Activated naive CD4-positive, alpha-beta T cell treated with anti-CD3 and anti-CD28 coated beads, Interleukin-2, amount 10 ng/mL, durations not matched to agents 7 days and 5 days (primary cell): ENCODE measurements around the gene SFRP2.

Experiments used
- CTCF ChIA-PET: fragments of 350-600 bp; sonication (Branson Sonifier 250); formaldehyde crosslinking; loops from one replicate; lab custom pipeline; 2021; ENCODE audit warnings: antibody characterized with exemption; lab: Charles Lee
- DNase-seq: peaks from one replicate; pipeline ENCODE4 v3.0.0-alpha.2; 2020
- H3K27ac Mint-ChIP-seq: one replicate; pipeline ENCODE4 v1.8.0; 2021; ENCODE audit warnings: mild to moderate bottlenecking, moderate library complexity, mixed read lengths
- H3K27me3 Mint-ChIP-seq: one replicate; pipeline ENCODE4 v1.8.0; 2021; ENCODE audit warnings: mild to moderate bottlenecking, mixed read lengths
- H3K36me3 Mint-ChIP-seq: one replicate; pipeline ENCODE4 v1.8.0; 2021; ENCODE audit warnings: mixed read lengths
- H3K4me1 Mint-ChIP-seq: one replicate; pipeline ENCODE4 v1.8.0; 2021; ENCODE audit warnings: mixed read lengths
- H3K4me3 Mint-ChIP-seq: one replicate; pipeline ENCODE4 v1.8.0; 2021; ENCODE audit warnings: mild to moderate bottlenecking, moderate library complexity, mixed read lengths
- H3K9me3 Mint-ChIP-seq: one replicate; pipeline ENCODE4 v1.8.0; 2021; ENCODE audit warnings: mixed read lengths

SFRP2 gene

DNA sequence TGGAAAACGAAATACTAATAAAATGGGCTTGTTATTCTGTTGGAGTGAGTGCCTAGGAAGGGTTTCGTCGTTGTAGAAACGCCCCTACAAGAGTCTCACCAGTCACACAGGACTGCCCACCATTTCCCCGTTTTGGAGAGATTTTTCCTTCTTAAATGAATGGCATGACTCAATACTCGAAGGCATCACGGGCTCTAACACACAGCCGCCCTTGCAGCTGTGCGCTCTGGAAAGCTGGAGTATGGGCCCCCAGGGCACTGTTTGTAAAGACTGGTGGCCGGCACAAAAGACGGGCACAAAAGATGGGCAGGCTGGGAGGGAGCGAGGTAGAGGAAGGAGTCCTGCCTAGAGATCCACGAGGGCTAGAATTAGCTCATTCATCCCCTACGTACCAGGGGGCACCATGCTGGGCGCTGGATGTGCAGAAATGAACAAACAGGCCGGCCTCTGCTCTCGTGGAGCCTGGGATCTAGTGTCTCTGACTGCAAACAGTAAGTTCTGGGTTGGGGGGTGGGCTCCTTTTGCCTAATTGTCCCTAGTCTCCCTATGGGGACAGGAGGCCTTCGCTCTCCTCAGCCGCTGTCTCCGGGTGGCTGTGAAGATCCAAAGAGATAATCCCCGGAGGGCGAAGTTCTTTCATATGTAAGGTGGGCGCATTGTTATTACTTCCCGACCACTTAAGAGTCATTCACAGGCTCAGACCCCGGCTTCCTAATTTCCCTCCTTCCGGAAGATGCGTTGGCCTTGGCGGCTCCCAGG lies 1.0 kb upstream of the SFRP2 start:
- H3K27me3 Mint-ChIP-seq, result peaks cover 94% of the 10 kb centered on the region
- no peaks in the 10 kb centered on the region for H3K36me3 Mint-ChIP-seq
- DNase-seq, result no peak
- peaks cover 35% of the 10 kb centered on the region for H3K4me1 Mint-ChIP-seq
- no peak overlapping the region for H3K27ac Mint-ChIP-seq
- no peak overlapping the region for H3K4me3 Mint-ChIP-seq
- CTCF ChIA-PET, result no interaction called here
- H3K9me3 Mint-ChIP-seq, result no peaks in the 10 kb centered on the region

GRCh38 chr4:153788051-153788412 lies 851 bp downstream of the SFRP2 start:
- CTCF ChIA-PET, result interaction anchor here (3.0 kb wide), 1 partner anchor 8 kb away, joined by 24 read pairs; no protein-coding TSS in a partner anchor
- Mint-ChIP-seq H3K9me3 (no peaks in the 10 kb centered on the region), H3K27me3 (peaks cover 86% of the 10 kb centered on the region), H3K4me1 (peaks cover 35% of the 10 kb centered on the region), H3K27ac (peak overlapping the region; percentile 56), H3K36me3 (no peaks in the 10 kb centered on the region), H3K4me3 (no peak overlapping the region)
- no peak for DNase-seq

- no peaks in the 10 kb centered on the region for H3K36me3 Mint-ChIP-seq
- no peak overlapping the region for H3K4me3 Mint-ChIP-seq
- no peaks in the 10 kb centered on the region for H3K9me3 Mint-ChIP-seq
- CTCF ChIA-PET, result interaction anchor here (0.6 to 3.0 kb wide), 4 partner anchors 9 to 850 kb away, joined by 3 to 24 read pairs (median 4); no protein-coding TSS in a partner anchor
- no peak for DNase-seq
- peaks cover 84% of the 10 kb centered on the region for H3K27me3 Mint-ChIP-seq
- H3K27ac Mint-ChIP-seq, result no peak overlapping the region
- peaks cover 34% of the 10 kb centered on the region for H3K4me1 Mint-ChIP-seq
Observed at GRCh38 chr4:153787575-153787974, 1.3 kb downstream of the SFRP2 start.

GRCh38 chr4:153787061-153787560 lies 1.8 kb downstream of the SFRP2 start:
- Mint-ChIP-seq H3K27ac (no peak overlapping the region), H3K4me3 (no peak overlapping the region), H3K27me3 (peaks cover 80% of the 10 kb centered on the region), H3K9me3 (no peaks in the 10 kb centered on the region), H3K4me1 (peaks cover 29% of the 10 kb centered on the region), H3K36me3 (no peaks in the 10 kb centered on the region)
- CTCF ChIA-PET, result interaction anchor here (0.6 to 3.2 kb wide), 8 partner anchors 9 to 851 kb away, joined by 3 to 24 read pairs (median 4); no protein-coding TSS in a partner anchor
- DNase-seq, result no peak

- CTCF ChIA-PET, result interaction anchor here (0.7 to 3.2 kb wide), 16 partner anchors 9 to 832 kb away, joined by 3 to 24 read pairs (median 4); no protein-coding TSS in a partner anchor
- Mint-ChIP-seq H3K27ac (no peak overlapping the region), H3K27me3 (peaks cover 78% of the 10 kb centered on the region), H3K36me3 (no peaks in the 10 kb centered on the region), H3K4me3 (no peak overlapping the region), H3K4me1 (peaks cover 19% of the 10 kb centered on the region), H3K9me3 (no peaks in the 10 kb centered on the region)
- DNase-seq, result no peak
Observed at GRCh38 chr4:153785910-153786721, 2.8 kb downstream of the SFRP2 start.

DNA sequence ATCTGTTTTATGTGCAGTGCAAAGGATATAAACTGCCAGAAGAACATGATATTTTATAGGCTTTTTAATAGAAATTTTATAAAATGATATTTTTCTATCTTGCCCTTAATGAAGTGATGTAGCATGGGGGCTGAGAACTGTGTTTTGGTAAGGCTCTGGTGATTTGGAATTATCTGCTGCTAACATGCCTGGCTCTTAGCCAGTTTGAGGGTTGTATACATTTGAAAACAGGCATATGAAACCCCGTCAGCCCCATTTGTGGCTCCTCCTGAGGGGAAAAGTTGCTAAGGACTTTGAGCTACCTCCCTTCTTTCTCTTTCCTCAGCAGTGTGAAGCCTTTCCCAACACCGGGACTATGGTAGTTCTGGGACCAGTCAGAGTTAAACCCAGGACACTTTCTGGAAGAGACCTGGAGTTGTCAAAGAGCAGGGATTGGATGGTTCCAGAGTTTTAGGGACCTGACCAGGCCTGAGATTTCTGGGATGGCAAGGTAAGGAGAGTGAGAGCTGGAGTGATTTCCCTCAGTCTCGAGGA lies 4.7 kb downstream of the SFRP2 start:
- no peak for DNase-seq
- Mint-ChIP-seq H3K4me3 (no peak overlapping the region), H3K27me3 (peaks cover 69% of the 10 kb centered on the region), H3K9me3 (no peaks in the 10 kb centered on the region), H3K36me3 (no peaks in the 10 kb centered on the region), H3K27ac (no peak overlapping the region), H3K4me1 (peaks cover 8% of the 10 kb centered on the region)
- CTCF ChIA-PET, result interaction anchor here (0.6 to 3.2 kb wide), 4 partner anchors 9 to 566 kb away, joined by 3 to 12 read pairs (median 4); no protein-coding TSS in a partner anchor

DNA sequence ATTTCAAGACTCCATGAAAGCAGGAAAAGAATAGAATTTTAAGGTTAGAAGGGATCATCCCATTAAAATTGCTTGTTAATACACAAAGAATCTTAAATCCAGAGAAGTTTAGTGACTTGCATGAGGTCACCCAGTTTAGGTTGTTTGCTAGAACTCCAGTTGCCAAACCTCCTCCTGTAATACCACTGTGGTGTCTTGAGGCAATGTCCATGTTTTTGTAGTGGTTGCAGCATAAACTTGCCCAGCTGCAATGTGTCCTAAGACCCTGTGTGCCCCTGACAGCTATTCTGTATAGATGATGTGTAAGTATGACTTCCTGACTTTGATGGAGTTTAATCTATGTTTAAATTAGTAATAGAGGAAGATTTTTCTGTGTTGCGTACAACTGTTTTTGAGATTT lies 6.3 kb downstream of the SFRP2 start:
- no peaks in the 10 kb centered on the region for H3K9me3 Mint-ChIP-seq
- H3K36me3 Mint-ChIP-seq, result no peaks in the 10 kb centered on the region
- no peak overlapping the region for H3K27ac Mint-ChIP-seq
- CTCF ChIA-PET, result no interaction called here
- H3K27me3 Mint-ChIP-seq, result peaks cover 53% of the 10 kb centered on the region
- DNase-seq, result no peak
- H3K4me1 Mint-ChIP-seq, result no peaks in the 10 kb centered on the region
- no peak overlapping the region for H3K4me3 Mint-ChIP-seq

- H3K4me3 Mint-ChIP-seq, result no peak overlapping the region
- H3K27ac Mint-ChIP-seq, result no peak overlapping the region
- no peaks in the 10 kb centered on the region for H3K36me3 Mint-ChIP-seq
- H3K27me3 Mint-ChIP-seq, result peaks cover 46% of the 10 kb centered on the region
- no peaks in the 10 kb centered on the region for H3K9me3 Mint-ChIP-seq
- no peaks in the 10 kb centered on the region for H3K4me1 Mint-ChIP-seq
- CTCF ChIA-PET, result interaction anchor here (0.6 to 0.9 kb wide), 2 partner anchors 620 to 698 kb away, joined by 3 read pairs; no protein-coding TSS in a partner anchor
- DNase-seq, result no peak
Observed at GRCh38 chr4:153781717-153782416, 7.0 kb downstream of the SFRP2 start.

GRCh38 chr4:153781280-153781679 lies 7.6 kb downstream of the SFRP2 start:
- CTCF ChIA-PET, result interaction anchor here (0.6 to 0.9 kb wide), 2 partner anchors 621 to 698 kb away, joined by 3 read pairs; no protein-coding TSS in a partner anchor
- DNase-seq, result no peak
- Mint-ChIP-seq H3K36me3 (no peaks in the 10 kb centered on the region), H3K4me3 (no peak overlapping the region), H3K9me3 (no peaks in the 10 kb centered on the region), H3K27ac (no peak overlapping the region), H3K27me3 (peaks cover 47% of the 10 kb centered on the region), H3K4me1 (no peaks in the 10 kb centered on the region)

GRCh38 chr4:153780876-153781275 lies 8.0 kb downstream of the SFRP2 start:
- H3K9me3 Mint-ChIP-seq, result no peaks in the 10 kb centered on the region
- no peaks in the 10 kb centered on the region for H3K36me3 Mint-ChIP-seq
- H3K4me1 Mint-ChIP-seq, result no peaks in the 10 kb centered on the region
- no peak for DNase-seq
- H3K27me3 Mint-ChIP-seq, result peaks cover 47% of the 10 kb centered on the region
- no peak overlapping the region for H3K27ac Mint-ChIP-seq
- CTCF ChIA-PET, result interaction anchor here (0.9 kb wide), 1 partner anchor 697 kb away, joined by 3 read pairs; no protein-coding TSS in a partner anchor
- H3K4me3 Mint-ChIP-seq, result no peak overlapping the region

DNA sequence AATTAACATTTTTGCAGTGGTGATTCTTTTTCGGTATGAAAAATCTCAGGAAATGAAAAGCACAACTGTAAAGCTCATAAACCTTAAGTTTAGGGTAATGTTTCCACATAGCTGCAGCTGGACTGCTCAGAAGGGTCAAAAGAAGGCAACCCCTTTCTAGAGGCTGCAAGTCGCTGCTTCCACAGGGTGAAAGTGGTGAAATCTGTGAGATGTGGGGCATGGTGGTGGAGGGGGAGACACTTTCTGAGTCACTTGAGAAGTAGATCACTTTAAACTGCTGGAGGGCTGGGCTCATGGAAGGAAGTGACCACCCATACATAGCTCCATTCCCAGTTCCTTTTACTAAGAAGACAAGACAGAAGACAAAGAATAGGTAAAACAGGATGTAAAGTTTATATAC lies 8.7 kb downstream of the SFRP2 start:
- no peaks in the 10 kb centered on the region for H3K36me3 Mint-ChIP-seq
- no peaks in the 10 kb centered on the region for H3K9me3 Mint-ChIP-seq
- H3K4me1 Mint-ChIP-seq, result no peaks in the 10 kb centered on the region
- no peak overlapping the region for H3K4me3 Mint-ChIP-seq
- peaks cover 44% of the 10 kb centered on the region for H3K27me3 Mint-ChIP-seq
- no peak overlapping the region for H3K27ac Mint-ChIP-seq
- DNase-seq, result no peak
- CTCF ChIA-PET, result no interaction called here

DNA sequence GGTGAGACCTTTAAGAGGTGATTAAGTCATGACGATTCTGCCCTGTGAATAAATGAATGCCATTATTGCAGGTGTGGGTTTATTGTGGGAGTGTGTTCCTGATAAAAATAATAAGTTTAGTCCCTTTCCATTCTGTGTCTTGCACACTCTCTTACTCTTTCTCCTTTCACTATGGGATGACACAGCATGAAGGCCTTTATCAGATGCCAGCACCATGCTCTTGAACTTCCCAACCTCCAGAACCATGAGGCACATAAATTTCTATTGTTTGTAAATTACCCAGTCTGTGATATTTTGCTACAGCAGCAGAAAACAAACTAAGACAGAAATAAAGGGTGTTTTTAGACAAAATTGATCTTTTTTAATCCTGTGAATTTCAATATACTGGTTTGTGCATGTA lies 10.5 kb downstream of the SFRP2 start:
- CTCF ChIA-PET, result no interaction called here
- Mint-ChIP-seq H3K36me3 (no peaks in the 10 kb centered on the region), H3K27ac (no peak overlapping the region), H3K27me3 (peaks cover 35% of the 10 kb centered on the region), H3K4me1 (no peaks in the 10 kb centered on the region), H3K4me3 (no peak overlapping the region), H3K9me3 (no peaks in the 10 kb centered on the region)
- no peak for DNase-seq

DNA sequence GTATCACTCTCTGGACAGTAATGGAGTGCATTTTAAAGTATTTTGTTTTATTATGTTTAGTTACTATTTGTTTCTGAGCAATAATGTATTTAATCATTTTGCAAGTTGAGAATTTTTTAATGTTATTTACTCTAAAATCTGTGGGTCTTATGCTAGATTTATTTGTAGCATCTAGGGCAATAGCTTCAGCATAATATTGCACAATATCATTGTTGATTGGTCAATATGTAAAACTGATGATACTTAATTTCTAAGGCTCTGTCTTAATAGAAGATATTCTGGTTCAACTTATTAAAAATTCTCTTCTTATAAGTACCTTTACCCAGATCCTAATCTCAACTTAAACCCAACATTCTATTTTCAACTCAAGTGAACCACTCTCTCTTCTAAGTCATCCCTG lies 11.5 kb downstream of the SFRP2 start:
- CTCF ChIA-PET, result interaction anchor here (1.0 kb wide), 1 partner anchor 8 kb away, joined by 4 read pairs; no protein-coding TSS in a partner anchor

More for the DNA sequence above, 11.5 kb downstream of the SFRP2 start:
- peaks cover 33% of the 10 kb centered on the region for H3K27me3 Mint-ChIP-seq
- no peak for DNase-seq
- no peak overlapping the region for H3K4me3 Mint-ChIP-seq
- H3K4me1 Mint-ChIP-seq, result no peaks in the 10 kb centered on the region
- no peaks in the 10 kb centered on the region for H3K36me3 Mint-ChIP-seq
- H3K9me3 Mint-ChIP-seq, result no peaks in the 10 kb centered on the region
- no peak overlapping the region for H3K27ac Mint-ChIP-seq
